Suppressor macrophage (primary cell): ENCODE measurements around the gene MACROD1.
"Not testable (repeated sequence)": the region's sequence is repeated elsewhere in the genome, so short reads cannot be mapped to it uniquely, and the experiment has no call there.

Source experiments
- DNase-seq, 4 experiments: peaks; one replicate each; pipeline ENCODE4 v3.0.0-alpha.2; 2020 to 2022

MACROD1 gene

GRCh38 chr11:64055077-64055476 lies 110.8 kb downstream of the MACROD1 start:
- DNase-seq, result no peak

- DNase-seq, result no peak
Measured at GRCh38 chr11:64053699-64054098, 112.2 kb downstream of the MACROD1 start.

- DNase-seq, result no peak
Measured at GRCh38 chr11:64052938-64053622, 112.8 kb downstream of the MACROD1 start.

- DNase-seq, result no peak
Measured at GRCh38 chr11:64052436-64052835, 113.5 kb downstream of the MACROD1 start.

GRCh38 chr11:64051297-64051696 lies 114.6 kb downstream of the MACROD1 start:
- no peak for DNase-seq

GRCh38 chr11:64049509-64049908 lies 116.4 kb downstream of the MACROD1 start:
- DNase-seq, result no peak

- DNase-seq, result no peak
Measured at GRCh38 chr11:64048042-64048854, 117.7 kb downstream of the MACROD1 start.

GRCh38 chr11:64047373-64047772 lies 118.5 kb downstream of the MACROD1 start:
- not testable (repeated sequence) for DNase-seq

GRCh38 chr11:64045700-64046099 lies 120.2 kb downstream of the MACROD1 start:
- DNase-seq, result no peak

- DNase-seq, result no peak
Measured at GRCh38 chr11:64044730-64045393, 121.1 kb downstream of the MACROD1 start.

GRCh38 chr11:64043545-64043944 lies 122.4 kb downstream of the MACROD1 start:
- DNase-seq, result no peak

- no peak for DNase-seq
Measured at GRCh38 chr11:64042301-64042700, 123.6 kb downstream of the MACROD1 start.

- DNase-seq, result no peak
Measured at GRCh38 chr11:64041846-64042245, 124.1 kb downstream of the MACROD1 start.

GRCh38 chr11:64040684-64041322 lies 125.1 kb downstream of the MACROD1 start:
- no peak for DNase-seq

GRCh38 chr11:64039012-64039665 lies 126.8 kb downstream of the MACROD1 start:
- no peak for DNase-seq

- DNase-seq, result no peak
Measured at GRCh38 chr11:64038500-64038899, 127.4 kb downstream of the MACROD1 start.

GRCh38 chr11:64037027-64037634 lies 128.8 kb downstream of the MACROD1 start:
- no peak for DNase-seq

- peak in 3 of 4 experiments; percentile 23 to 53 (median 38) for DNase-seq
Measured at GRCh38 chr11:64036087-64037026, 129.6 kb downstream of the MACROD1 start.

GRCh38 chr11:64035576-64035975 lies 130.3 kb downstream of the MACROD1 start, which contains the start of gene FLRT1:
Gene FLRT1 (plus strand): TSS chr11:64035931. CDS start chr11:64116268, 80,337 bp downstream.
- peak in 2 of 4 experiments; percentile 17 to 35 for DNase-seq

- no peak for DNase-seq
Measured at GRCh38 chr11:64035081-64035524, 130.8 kb downstream of the MACROD1 start.
